Spleen (tissue), 7 donors: ENCODE results near the gene IGSF22.
"Not testable (repeated sequence)": the region's sequence is repeated elsewhere in the genome, so short reads cannot be mapped to it uniquely, and the experiment has no call there.

Source experiments
- CTCF ChIP-seq, 11 experiments: fragments of 200-600 bp in 7 of 11; fragments of 450-650 bp in 4 of 11; sonication (generic) in 4 of 11; IDR thresholded peaks in 8 of 11; conservative IDR thresholded peaks in 3 of 11; 1 replicate in 7 of 11; 2 replicates in 4 of 11; pipeline versions ENCODE4 v1.4.0 to v1.8.0; 2016 to 2021; ENCODE audit warnings: antibody characterized with exemption in 11 of 11, inconsistent platforms in 4 of 11, mild to moderate bottlenecking in 1 of 11
- POLR2A ChIP-seq, 3 donors: fragments of 450-650 bp; IDR thresholded peaks; one replicate each; pipeline ENCODE4 v1.5.1; 2017; ENCODE audit warnings: antibody characterized with exemption in 3 of 3, mild to moderate bottlenecking in 1 of 3
- donor health status: DM: no; HTN: no; CAD: no; lungs with moderate emphysema.
- donor health status: DM: no; HTN: no; CAD: no.
- donor health status: DM: no; HTN: no; CAD: no.

GRCh38 chr11:18691467-18692140, 34.4 kb downstream of the IGSF22 start:
- TF ChIP-seq CTCF (IDR thresholded peaks at IDR 0.05 in 8 of 11, conservative IDR thresholded peaks at IDR 0.05 in 3 of 11); POLR2A (IDR thresholded peaks at IDR 0.05): not testable (repeated sequence)
